GM19328 (cell line): ENCODE measurements around the gene IGFBP3.

Experiments
- ATAC-seq: cut with Tn5 transposase; IDR thresholded peaks from one replicate; pipeline ENCODE4 v1.9.1; 2021; ENCODE audit warnings: mild to moderate bottlenecking, moderate library complexity; ENCODE audit not compliant: unreplicated experiment

Gene IGFBP3

DNA sequence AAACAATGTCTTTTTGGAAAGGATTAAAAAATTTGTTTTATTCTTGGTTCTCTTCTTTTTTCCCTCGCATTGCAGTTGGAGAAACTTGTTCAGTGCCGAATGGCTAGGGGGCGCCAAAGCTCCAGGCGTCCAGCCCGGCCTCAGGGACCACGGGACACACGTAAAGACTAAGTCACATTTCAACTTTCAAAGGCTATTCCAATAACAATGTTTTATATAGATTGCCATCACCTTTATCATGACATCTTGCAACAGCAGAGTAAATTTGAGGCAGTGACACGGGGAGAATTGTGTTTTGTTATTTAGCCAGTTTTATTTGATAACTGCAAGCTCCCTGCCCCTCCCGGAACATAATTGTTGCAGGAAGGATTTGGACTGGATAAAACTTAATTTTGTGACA, 2.2 kb upstream of the IGFBP3 start:
- no peak for ATAC-seq

DNA sequence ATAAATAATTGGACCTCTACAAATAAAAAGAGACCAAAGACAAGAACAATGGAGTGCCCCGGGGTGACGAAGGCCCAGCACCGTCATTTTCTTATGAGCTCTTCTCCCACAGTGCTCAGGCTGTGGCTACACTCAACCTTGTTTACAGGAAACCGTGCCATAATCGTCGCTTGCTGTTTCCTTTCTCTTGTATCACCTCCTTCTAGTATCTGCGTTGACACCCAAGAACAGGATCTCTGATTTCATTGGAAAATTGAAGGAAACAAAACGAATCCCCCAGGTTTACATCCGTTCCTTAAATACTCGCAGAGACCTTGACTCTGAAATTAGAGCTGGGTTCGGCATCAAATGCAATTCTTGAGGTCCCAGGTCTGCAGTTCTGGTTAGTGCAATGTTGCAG, 1.7 kb upstream of the IGFBP3 start:
- ATAC-seq: no peak

GRCh38 chr7:45921699-45922519, 837 bp upstream of the IGFBP3 start:
- no peak for ATAC-seq

- no peak for ATAC-seq
Measured at GRCh38 chr7:45921381-45921698, 268 bp upstream of the IGFBP3 start.

- ATAC-seq: no peak
Measured at GRCh38 chr7:45919993-45920459, 1.0 kb downstream of the IGFBP3 start.

GRCh38 chr7:45919231-45919784, 1.8 kb downstream of the IGFBP3 start:
- no peak for ATAC-seq

DNA sequence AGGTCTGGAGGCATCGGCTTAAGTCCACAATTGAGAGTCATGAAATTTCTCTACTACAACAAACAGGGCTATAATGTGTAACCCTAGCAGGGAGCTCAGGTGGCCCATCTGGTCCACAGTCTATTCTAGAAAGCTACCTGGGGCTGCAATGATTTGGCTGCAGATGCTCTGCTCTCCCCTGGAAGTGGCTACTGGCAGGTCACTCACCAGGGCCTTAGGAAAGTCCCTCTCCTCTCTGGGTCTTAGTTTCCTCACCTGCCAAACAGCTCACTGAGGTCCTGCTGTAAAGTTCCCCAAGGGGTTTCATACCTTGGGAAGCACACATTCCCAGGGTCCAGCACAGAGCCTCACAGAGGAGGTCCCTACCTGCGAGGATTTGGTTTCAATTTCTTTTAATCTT, 2.5 kb downstream of the IGFBP3 start:
- no peak for ATAC-seq

DNA sequence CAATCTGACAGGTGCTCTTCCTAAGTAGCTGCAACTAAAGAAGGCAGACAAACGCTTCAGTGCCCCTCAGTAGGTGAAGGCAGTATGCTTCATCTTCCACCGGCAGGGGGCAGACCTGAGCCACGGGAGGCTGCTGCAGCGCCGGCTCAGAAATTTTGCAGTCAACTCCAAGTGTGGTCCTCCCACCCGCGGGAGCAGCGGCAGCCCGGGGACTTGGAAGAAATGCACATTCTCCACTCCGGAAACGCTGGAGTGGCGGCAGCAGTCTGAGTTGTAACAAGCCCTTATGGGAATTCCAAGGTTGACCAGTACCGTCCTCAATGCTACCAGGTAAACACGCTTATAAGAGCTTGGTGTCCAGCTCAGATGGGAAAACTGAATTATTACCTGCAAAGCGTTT, 3.4 kb downstream of the IGFBP3 start:
- ATAC-seq: no peak

GRCh38 chr7:45917064-45917463, 4.0 kb downstream of the IGFBP3 start:
- no peak for ATAC-seq

DNA sequence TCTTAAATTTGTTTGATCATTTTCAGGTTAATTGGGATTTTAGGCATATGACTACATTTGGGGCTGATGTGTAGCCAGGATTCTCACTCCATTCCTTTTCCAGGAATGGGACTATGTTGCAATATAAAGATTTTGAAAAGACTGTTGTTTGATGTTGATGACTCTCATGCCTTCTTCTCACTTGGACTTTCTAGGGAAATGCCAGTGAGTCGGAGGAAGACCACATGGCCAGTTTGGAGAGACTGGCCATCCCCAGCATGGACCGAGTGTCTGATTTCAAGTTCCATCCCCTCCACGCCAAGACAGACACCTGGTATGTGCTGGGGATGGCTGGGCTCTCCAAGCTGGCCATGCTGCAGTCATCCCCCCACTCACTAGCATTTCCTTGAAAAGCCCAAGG, 5.5 kb downstream of the IGFBP3 start:
- ATAC-seq: no peak

- ATAC-seq: no peak
Measured at GRCh38 chr7:45914911-45915310, 6.2 kb downstream of the IGFBP3 start.

GRCh38 chr7:45912972-45913371, 8.1 kb downstream of the IGFBP3 start:
- no peak for ATAC-seq

DNA sequence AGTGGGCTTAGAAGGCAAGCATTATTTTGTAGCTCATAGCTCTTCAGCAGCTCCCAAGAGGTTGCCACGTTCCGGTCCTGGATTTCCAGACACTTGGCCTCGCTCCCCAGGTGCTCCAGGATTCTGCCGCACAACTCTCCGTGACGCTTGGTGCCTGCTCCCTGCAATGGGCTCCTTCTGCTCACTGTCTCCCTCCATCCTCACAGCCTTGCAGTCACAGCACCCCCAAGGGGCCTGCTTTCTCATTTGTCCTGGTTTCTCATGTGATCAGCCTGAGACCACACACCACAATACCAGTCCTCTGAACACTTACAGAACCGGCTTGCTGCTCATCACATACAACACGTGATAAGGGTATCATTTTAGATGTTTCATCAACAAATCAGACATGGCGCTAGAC, 9.8 kb downstream of the IGFBP3 start:
- no peak for ATAC-seq

GRCh38 chr7:45910855-45911254, 10.2 kb downstream of the IGFBP3 start:
- no peak for ATAC-seq

DNA sequence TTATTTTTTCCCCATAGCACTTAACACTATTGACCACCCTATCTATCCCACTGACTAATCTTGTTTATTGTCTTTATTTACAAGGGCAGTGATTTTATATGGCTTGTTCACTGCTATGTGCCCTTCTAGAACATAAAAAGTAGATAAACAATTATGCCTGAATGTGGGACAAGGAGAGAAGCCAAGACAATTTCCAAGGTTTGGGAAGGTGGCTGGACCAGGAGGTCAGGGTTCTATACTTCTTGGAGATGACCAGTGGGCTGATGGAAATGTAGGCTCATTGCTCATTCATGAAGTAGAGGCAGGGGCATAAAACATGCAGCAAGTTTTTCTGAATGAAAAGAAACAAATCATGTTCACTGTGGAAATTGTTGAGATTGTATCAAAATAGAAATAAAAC, 11.5 kb downstream of the IGFBP3 start:
- ATAC-seq: no peak

DNA sequence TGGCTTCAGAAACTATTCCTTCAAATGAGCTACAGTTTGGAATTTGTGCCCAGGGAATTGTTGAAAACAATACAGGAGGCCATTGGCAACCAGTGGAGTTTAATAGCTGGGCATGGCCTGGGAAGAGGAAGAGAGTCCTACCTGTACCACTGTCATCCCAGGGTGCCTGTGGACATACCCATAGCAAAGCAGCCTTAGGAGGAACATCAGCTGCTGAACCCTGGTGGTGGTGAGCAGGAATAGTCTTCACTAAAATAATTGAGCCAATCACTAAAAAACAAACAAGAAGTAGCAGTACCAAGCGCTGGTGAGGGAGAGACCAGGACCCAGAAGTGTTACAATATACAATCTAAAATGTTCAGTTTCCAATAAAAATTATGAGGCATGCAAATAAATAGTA, 18.3 kb downstream of the IGFBP3 start:
- no peak for ATAC-seq

DNA sequence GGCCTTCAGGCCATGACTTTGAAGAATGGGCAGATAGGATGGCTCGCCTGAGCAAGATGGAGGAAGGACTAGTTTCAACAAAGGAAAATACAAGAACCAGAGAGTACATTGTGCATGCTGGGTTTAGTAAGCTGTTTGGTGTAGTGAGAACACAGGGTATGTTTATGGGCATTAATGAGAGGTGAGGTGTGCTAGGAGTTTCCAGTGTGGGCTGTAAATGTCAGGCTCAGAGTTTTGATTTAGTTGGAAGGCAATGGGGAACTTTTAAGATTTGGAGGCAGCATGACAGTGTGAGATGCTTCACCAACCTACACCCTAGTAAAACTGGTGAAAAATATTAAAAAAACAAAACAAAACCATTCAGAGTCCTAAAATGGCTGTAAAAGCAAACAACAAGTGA, 19.5 kb downstream of the IGFBP3 start:
- no peak for ATAC-seq

GRCh38 chr7:45898222-45898621, 22.9 kb downstream of the IGFBP3 start:
- no peak for ATAC-seq

- ATAC-seq: no peak
Measured at GRCh38 chr7:45897042-45897690, 23.9 kb downstream of the IGFBP3 start.

- no peak for ATAC-seq
Measured at GRCh38 chr7:45894665-45895062, 26.4 kb downstream of the IGFBP3 start.

DNA sequence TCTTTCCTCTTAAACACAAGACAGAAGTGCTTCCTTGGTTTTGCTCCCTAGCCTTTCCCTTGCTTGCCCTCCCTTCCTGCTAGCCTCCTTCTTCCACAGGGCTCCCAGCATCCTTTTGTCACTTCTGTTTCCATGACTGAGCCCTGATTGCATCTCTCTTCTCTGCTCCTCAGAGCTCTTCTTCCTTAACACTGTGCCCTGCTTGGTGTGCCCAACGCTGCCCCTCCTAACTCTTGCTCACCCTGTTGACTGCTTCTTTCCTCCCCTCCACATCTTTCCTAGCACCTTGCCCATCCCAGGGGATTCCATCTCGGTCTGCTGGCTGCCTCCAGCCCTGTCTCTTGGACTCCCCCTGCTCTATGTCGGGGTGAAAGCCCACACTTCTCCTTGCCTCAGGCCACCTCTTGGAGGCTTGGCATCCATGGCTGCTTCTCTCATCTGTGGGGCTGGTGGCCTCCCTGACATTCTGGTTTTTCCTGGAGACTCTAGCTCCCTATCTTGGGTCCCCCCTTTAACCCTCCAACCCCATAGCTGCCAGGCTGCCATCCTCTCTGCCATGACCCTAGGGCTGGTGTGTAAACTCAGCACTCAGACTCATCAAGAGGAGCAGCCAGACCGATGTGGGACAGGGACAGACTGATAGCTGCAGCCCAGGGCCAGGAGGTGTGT, 26.9 kb downstream of the IGFBP3 start:
- ATAC-seq: no peak
